Camera-type eye (tissue), 1 donor: ENCODE data around the gene MXRA7. TPM values are rescaled to one million over a fixed set of nuclear protein-coding genes. Genes with fewer than 3 reads are reported as not detected.

Experiments
- total RNA-seq: library from RNA; depleted of rRNA; stranded (reverse); fragments of >200 nt; gene quantifications from one replicate; pipeline ENCODE4 v1.2.3, GENCODE V29; 2014

MXRA7 gene
- total RNA-seq, result 220 TPM

GRCh38 chr17:76710863-76711611 is at the start of gene MXRA7:
TSS of gene MXRA7 (minus strand) at chr17:76710965. CDS start at chr17:76710946, 19 bp downstream.

GRCh38 chr17:76737676-76738467 is 27.1 kb upstream of the MXRA7 start, which contains the start of gene MFSD11:
TSS of gene MFSD11 (plus strand) at chr17:76738119. CDS start at chr17:76738353, 234 bp downstream.

GRCh38 chr17:76737082-76737675 is 26.4 kb upstream of the MXRA7 start, which contains the start of gene SRSF2:
TSS of gene SRSF2 (minus strand) at chr17:76737331. CDS start at chr17:76737160, 171 bp downstream.

GRCh38 chr17:76726776-76727718 is 16.3 kb upstream of the MXRA7 start, which contains the start of gene METTL23:
TSS of gene METTL23 (plus strand) at chr17:76726839. CDS start at chr17:76729711, 2,872 bp downstream.

GRCh38 chr17:76726231-76726775 is 15.5 kb upstream of the MXRA7 start, which contains the start of gene JMJD6:
TSS of gene JMJD6 (minus strand) at chr17:76726606. CDS start at chr17:76726475, 131 bp downstream.

GRCh38 chr17:76643553-76644148 is 67.1 kb downstream of the MXRA7 start, which contains the start of gene ST6GALNAC1:
TSS of gene ST6GALNAC1 (minus strand) at chr17:76643757. CDS start at chr17:76643638, 119 bp downstream.

Other genes with a start within 250 kb of the MXRA7 start
- 18.0 TPM for gene AANAT, start 243.4 kb downstream of the MXRA7 start, total RNA-seq
- 9.1 TPM for gene RHBDF2, start 209.5 kb downstream of the MXRA7 start, total RNA-seq
- gene CYGB, start 173.3 kb downstream of the MXRA7 start, total RNA-seq, result 12.5 TPM
- 14.3 TPM for gene PRCD, start 170.9 kb downstream of the MXRA7 start, total RNA-seq
- gene ST6GALNAC2, start 125.1 kb downstream of the MXRA7 start, total RNA-seq, result 28.5 TPM
- gene ST6GALNAC1, start 67.2 kb downstream of the MXRA7 start, total RNA-seq, result 2.0 TPM
- 30.1 TPM for gene JMJD6, start 15.6 kb upstream of the MXRA7 start, total RNA-seq
- 31.7 TPM for gene METTL23, start 15.9 kb upstream of the MXRA7 start, total RNA-seq
- gene SRSF2, start 26.4 kb upstream of the MXRA7 start, total RNA-seq, result 172 TPM
- gene MFSD11, start 27.2 kb upstream of the MXRA7 start, total RNA-seq, result 77.8 TPM
- gene MGAT5B, start 157.4 kb upstream of the MXRA7 start, total RNA-seq, result 9.8 TPM